ENCODE measurements around the gene EHBP1.

Gene EHBP1

GRCh38 chr2:62857139-62857931 lies 151.8 kb downstream of the EHBP1 start:
- H3K27me3 ChIP-seq (ENCODE audit: control insufficient read depth in 3 of 3, insufficient read depth in 3 of 3, low read depth in 1 of 3, low read length in 3 of 3), result no peaks in the 10 kb centered on the region
- H3K4me1 ChIP-seq (ENCODE audit: control insufficient read depth in 2 of 2, insufficient read depth in 1 of 2, low read depth in 1 of 2, low read length in 2 of 2), result no peaks in the 10 kb centered on the region
- H3K9me3 ChIP-seq (replicated peaks in 1 of 2; ENCODE audit: control insufficient read depth in 2 of 2, insufficient read depth in 1 of 2, low read depth in 1 of 2, low read length in 2 of 2), result peaks cover 5 to 18% of the 10 kb centered on the region in 2 donors
- H2BK120ac ChIP-seq (ENCODE audit: low read depth, low read length), result no peak overlapping the region
- H3K4ac ChIP-seq (ENCODE audit: low read length), result no peak overlapping the region
- no CpG with 5 or more reads among the region's 6 CpGs for WGBS, 2 donors (ENCODE audit: extremely low coverage in 2 of 2, insufficient read length in 2 of 2, insufficient replicate concordance in 1 of 2)
- H3K36me3 ChIP-seq (replicated peaks in 1 of 2; ENCODE audit: control insufficient read depth in 2 of 2, insufficient read depth in 2 of 2, low read length in 2 of 2), result peaks cover 11 to 41% of the 10 kb centered on the region in 2 donors
- H2BK15ac ChIP-seq (ENCODE audit: low read length), result no peak overlapping the region
- H3K23ac ChIP-seq (ENCODE audit: low read depth, low read length, poor library complexity), result no peak overlapping the region
- no peak overlapping the region for H3K14ac ChIP-seq (ENCODE audit: low read length)
- H2BK12ac ChIP-seq (ENCODE audit: low read length), result no peak overlapping the region
- no peak overlapping the region for H2BK5ac ChIP-seq (ENCODE audit: low read length)
- H4K8ac ChIP-seq (ENCODE audit: low read depth, low read length), result no peak overlapping the region
- DNase-seq (ENCODE audit: low spot score), result no peak
- no peak overlapping the region for H3K4me2 ChIP-seq (ENCODE audit: insufficient read depth, low read length, poor library complexity, severe bottlenecking)
- no peaks in the 10 kb centered on the region for H3K79me1 ChIP-seq (ENCODE audit: low read depth, low read length)
- H3K9ac ChIP-seq (ENCODE audit: low read depth, low read length, poor library complexity), result no peak overlapping the region
- no peak overlapping the region for H3K18ac ChIP-seq (ENCODE audit: low read length)
- H2AK5ac ChIP-seq (ENCODE audit: low read depth, low read length), result no peak overlapping the region
- H3K4me3 ChIP-seq (ENCODE audit: low read length in 2 of 2), result no peak overlapping the region
- H3K27ac ChIP-seq (replicated peaks; ENCODE audit: low read length), result no peak overlapping the region
- H2AFZ ChIP-seq (ENCODE audit: low read length), result no peak overlapping the region
- no peak overlapping the region for H4K91ac ChIP-seq (ENCODE audit: low read depth, low read length, poor library complexity)

- H4K8ac ChIP-seq (ENCODE audit: low read depth, low read length), result no peak overlapping the region
- H3K4me3 ChIP-seq (ENCODE audit: low read length in 2 of 2), result no peak overlapping the region
- H4K91ac ChIP-seq (ENCODE audit: low read depth, low read length, poor library complexity), result no peak overlapping the region
- H2BK120ac ChIP-seq (ENCODE audit: low read depth, low read length), result no peak overlapping the region
- no peak overlapping the region for H2AK5ac ChIP-seq (ENCODE audit: low read depth, low read length)
- H3K4ac ChIP-seq (ENCODE audit: low read length), result no peak overlapping the region
- no peak for DNase-seq (ENCODE audit: low spot score)
- H3K36me3 ChIP-seq (replicated peaks in 1 of 2; ENCODE audit: control insufficient read depth in 2 of 2, insufficient read depth in 2 of 2, low read length in 2 of 2), result peaks cover 9 to 37% of the 10 kb centered on the region in 2 donors
- H2BK15ac ChIP-seq (ENCODE audit: low read length), result no peak overlapping the region
- H3K9ac ChIP-seq (ENCODE audit: low read depth, low read length, poor library complexity), result no peak overlapping the region
- peaks cover 5 to 16% of the 10 kb centered on the region in 2 donors for H3K9me3 ChIP-seq (replicated peaks in 1 of 2; ENCODE audit: control insufficient read depth in 2 of 2, insufficient read depth in 1 of 2, low read depth in 1 of 2, low read length in 2 of 2)
- H3K14ac ChIP-seq (ENCODE audit: low read length), result no peak overlapping the region
- no peak overlapping the region for H2BK12ac ChIP-seq (ENCODE audit: low read length)
- H3K23ac ChIP-seq (ENCODE audit: low read depth, low read length, poor library complexity), result no peak overlapping the region
- no peak overlapping the region for H3K27ac ChIP-seq (replicated peaks; ENCODE audit: low read length)
- no peak overlapping the region for H3K18ac ChIP-seq (ENCODE audit: low read length)
- no peaks in the 10 kb centered on the region for H3K4me1 ChIP-seq (ENCODE audit: control insufficient read depth in 2 of 2, insufficient read depth in 1 of 2, low read depth in 1 of 2, low read length in 2 of 2)
- WGBS, 2 donors (ENCODE audit: extremely low coverage in 2 of 2, insufficient read length in 2 of 2, insufficient replicate concordance in 1 of 2), result no CpG with 5 or more reads among the region's 2 CpGs
- H2BK5ac ChIP-seq (ENCODE audit: low read length), result no peak overlapping the region
- H3K4me2 ChIP-seq (ENCODE audit: insufficient read depth, low read length, poor library complexity, severe bottlenecking), result no peak overlapping the region
- no peaks in the 10 kb centered on the region for H3K79me1 ChIP-seq (ENCODE audit: low read depth, low read length)
- H2AFZ ChIP-seq (ENCODE audit: low read length), result no peak overlapping the region
- H3K27me3 ChIP-seq (ENCODE audit: control insufficient read depth in 3 of 3, insufficient read depth in 3 of 3, low read depth in 1 of 3, low read length in 3 of 3), result no peaks in the 10 kb centered on the region
Observed at GRCh38 chr2:62858231-62858832, 152.8 kb downstream of the EHBP1 start.

- peaks cover 1% of the 10 kb centered on the region for H3K79me1 ChIP-seq (ENCODE audit: low read depth, low read length)
- H3K23ac ChIP-seq (ENCODE audit: low read depth, low read length, poor library complexity), result no peak overlapping the region
- H3K18ac ChIP-seq (ENCODE audit: low read length), result no peak overlapping the region
- H2BK5ac ChIP-seq (ENCODE audit: low read length), result no peak overlapping the region
- H2BK120ac ChIP-seq (ENCODE audit: low read depth, low read length), result no peak overlapping the region
- no peak overlapping the region for H2AK5ac ChIP-seq (ENCODE audit: low read depth, low read length)
- no CpG with 5 or more reads among the region's 3 CpGs for WGBS, 2 donors (ENCODE audit: extremely low coverage in 2 of 2, insufficient read length in 2 of 2, insufficient replicate concordance in 1 of 2)
- no peak overlapping the region for H3K4me3 ChIP-seq (ENCODE audit: low read length in 2 of 2)
- H2AFZ ChIP-seq (ENCODE audit: low read length), result no peak overlapping the region
- no peak overlapping the region for H3K4ac ChIP-seq (ENCODE audit: low read length)
- DNase-seq (ENCODE audit: low spot score), result no peak
- H4K8ac ChIP-seq (ENCODE audit: low read depth, low read length), result no peak overlapping the region
- no peak overlapping the region for H3K27ac ChIP-seq (replicated peaks; ENCODE audit: low read length)
- no peak overlapping the region for H3K9ac ChIP-seq (ENCODE audit: low read depth, low read length, poor library complexity)
- no peak overlapping the region for H3K14ac ChIP-seq (ENCODE audit: low read length)
- no peak overlapping the region for H4K91ac ChIP-seq (ENCODE audit: low read depth, low read length, poor library complexity)
- peaks cover 4 to 32% of the 10 kb centered on the region in 2 donors for H3K36me3 ChIP-seq (replicated peaks in 1 of 2; ENCODE audit: control insufficient read depth in 2 of 2, insufficient read depth in 2 of 2, low read length in 2 of 2)
- H3K9me3 ChIP-seq (replicated peaks in 1 of 2; ENCODE audit: control insufficient read depth in 2 of 2, insufficient read depth in 1 of 2, low read depth in 1 of 2, low read length in 2 of 2), result peaks cover 0 to 12% of the 10 kb centered on the region in 2 donors
- no peak overlapping the region for H2BK12ac ChIP-seq (ENCODE audit: low read length)
- H3K4me2 ChIP-seq (ENCODE audit: insufficient read depth, low read length, poor library complexity, severe bottlenecking), result no peak overlapping the region
- H3K4me1 ChIP-seq (ENCODE audit: control insufficient read depth in 2 of 2, insufficient read depth in 1 of 2, low read depth in 1 of 2, low read length in 2 of 2), result no peaks in the 10 kb centered on the region
- no peaks in the 10 kb centered on the region for H3K27me3 ChIP-seq (ENCODE audit: control insufficient read depth in 3 of 3, insufficient read depth in 3 of 3, low read depth in 1 of 3, low read length in 3 of 3)
- no peak overlapping the region for H2BK15ac ChIP-seq (ENCODE audit: low read length)
Observed at GRCh38 chr2:62868947-62869346, 163.4 kb downstream of the EHBP1 start.

- no CpG with 5 or more reads among the region's 1 CpG for WGBS, 2 donors (ENCODE audit: extremely low coverage in 2 of 2, insufficient read length in 2 of 2, insufficient replicate concordance in 1 of 2)
- peaks cover 4 to 27% of the 10 kb centered on the region in 2 donors for H3K9me3 ChIP-seq (replicated peaks in 1 of 2; ENCODE audit: control insufficient read depth in 2 of 2, insufficient read depth in 1 of 2, low read depth in 1 of 2, low read length in 2 of 2)
- no peak overlapping the region for H3K27ac ChIP-seq (replicated peaks; ENCODE audit: low read length)
- H2BK12ac ChIP-seq (ENCODE audit: low read length), result no peak overlapping the region
- no peak overlapping the region for H3K4ac ChIP-seq (ENCODE audit: low read length)
- H3K18ac ChIP-seq (ENCODE audit: low read length), result no peak overlapping the region
- no peak overlapping the region for H3K4me2 ChIP-seq (ENCODE audit: insufficient read depth, low read length, poor library complexity, severe bottlenecking)
- H3K14ac ChIP-seq (ENCODE audit: low read length), result no peak overlapping the region
- H2BK5ac ChIP-seq (ENCODE audit: low read length), result no peak overlapping the region
- no peaks in the 10 kb centered on the region for H3K27me3 ChIP-seq (ENCODE audit: control insufficient read depth in 3 of 3, insufficient read depth in 3 of 3, low read depth in 1 of 3, low read length in 3 of 3)
- no peak for DNase-seq (ENCODE audit: low spot score)
- no peak overlapping the region for H2AK5ac ChIP-seq (ENCODE audit: low read depth, low read length)
- no peak overlapping the region for H4K8ac ChIP-seq (ENCODE audit: low read depth, low read length)
- H3K4me1 ChIP-seq (ENCODE audit: control insufficient read depth in 2 of 2, insufficient read depth in 1 of 2, low read depth in 1 of 2, low read length in 2 of 2), result no peaks in the 10 kb centered on the region
- H3K23ac ChIP-seq (ENCODE audit: low read depth, low read length, poor library complexity), result no peak overlapping the region
- no peak overlapping the region for H4K91ac ChIP-seq (ENCODE audit: low read depth, low read length, poor library complexity)
- H3K79me1 ChIP-seq (ENCODE audit: low read depth, low read length), result no peaks in the 10 kb centered on the region
- no peak overlapping the region for H3K9ac ChIP-seq (ENCODE audit: low read depth, low read length, poor library complexity)
- no peak overlapping the region for H2BK120ac ChIP-seq (ENCODE audit: low read depth, low read length)
- H3K36me3 ChIP-seq (replicated peaks in 1 of 2; ENCODE audit: control insufficient read depth in 2 of 2, insufficient read depth in 2 of 2, low read length in 2 of 2), result peaks cover 7 to 33% of the 10 kb centered on the region in 2 donors
- H2BK15ac ChIP-seq (ENCODE audit: low read length), result no peak overlapping the region
- no peak overlapping the region for H2AFZ ChIP-seq (ENCODE audit: low read length)
- no peak overlapping the region for H3K4me3 ChIP-seq (ENCODE audit: low read length in 2 of 2)
Observed at GRCh38 chr2:62870966-62871365, 165.5 kb downstream of the EHBP1 start.
